Activated CD8-positive, alpha-beta memory T cell treated with anti-CD3 and anti-CD28 coated beads, Interleukin-2, amount 10 ng/mL, durations not matched to agents 7 days and 5 days (primary cell): ENCODE measurements around the gene ARHGAP35. TPM values are rescaled to one million over a fixed set of nuclear protein-coding genes. Genes with fewer than 3 reads are reported as not detected.

Experiments
- ATAC-seq: fragments of 150-1000 bp; cut with Tn5 transposase; one replicate; pipeline ENCODE4 v1.10.0; 2021; ENCODE audit warnings: moderate library complexity
- CTCF ChIA-PET: fragments of 350-600 bp; sonication (Branson Sonifier 250); formaldehyde crosslinking; loops from one replicate; lab custom pipeline; 2021; ENCODE audit warnings: antibody characterized with exemption; lab: Charles Lee
- DNase-seq: peaks from one replicate; pipeline ENCODE4 v3.0.0-alpha.2; 2020
- H3K27ac Mint-ChIP-seq: one replicate; pipeline ENCODE4 v1.8.0; 2021; ENCODE audit warnings: mild to moderate bottlenecking, mixed read lengths
- H3K27me3 Mint-ChIP-seq: one replicate; pipeline ENCODE4 v1.8.0; 2021; ENCODE audit warnings: mixed read lengths
- H3K36me3 Mint-ChIP-seq: one replicate; pipeline ENCODE4 v1.8.0; 2021; ENCODE audit warnings: mild to moderate bottlenecking, mixed read lengths
- H3K4me1 Mint-ChIP-seq: one replicate; pipeline ENCODE4 v1.8.0; 2021; ENCODE audit warnings: mixed read lengths
- H3K4me3 Mint-ChIP-seq: one replicate; pipeline ENCODE4 v1.8.0; 2021; ENCODE audit warnings: mild to moderate bottlenecking, moderate library complexity, mixed read lengths
- H3K9me3 Mint-ChIP-seq: one replicate; pipeline ENCODE4 v1.8.0; 2022; ENCODE audit warnings: low read depth, mixed read lengths
- total RNA-seq, 2 experiments: library from RNA; stranded (reverse); gene quantifications; one replicate each; pipeline ENCODE4 v1.2.3, GENCODE V29; 2021

Gene ARHGAP35
- total RNA-seq, 2 experiments from 2014 or later, result 31.7 to 35.0 TPM

- Mint-ChIP-seq H3K27me3 (no peaks in the 10 kb centered on the region), H3K4me3 (no peak overlapping the region), H3K27ac (no peak overlapping the region), H3K36me3 (peaks cover 3% of the 10 kb centered on the region), H3K9me3 (no peaks in the 10 kb centered on the region), H3K4me1 (peaks cover 28% of the 10 kb centered on the region)
- DNase-seq, result no peak
- CTCF ChIA-PET, result interaction anchor here (0.9 kb wide), 1 partner anchor 380 kb away, joined by 3 read pairs; no protein-coding TSS in a partner anchor
- no peak for ATAC-seq
Observed at GRCh38 chr19:46903458-46903857, 42.7 kb downstream of the ARHGAP35 start.

GRCh38 chr19:46904114-46905060, 43.6 kb downstream of the ARHGAP35 start:
- CTCF ChIA-PET, result interaction anchor here (0.9 to 1.7 kb wide), 2 partner anchors 14 to 379 kb away, joined by 3 to 5 read pairs; no protein-coding TSS in a partner anchor
- H3K4me1 Mint-ChIP-seq, result peaks cover 25% of the 10 kb centered on the region
- H3K4me3 Mint-ChIP-seq, result no peak overlapping the region
- no peaks in the 10 kb centered on the region for H3K9me3 Mint-ChIP-seq
- H3K27me3 Mint-ChIP-seq, result no peaks in the 10 kb centered on the region
- DNase-seq (no peak), ATAC-seq (no peak)
- H3K36me3 Mint-ChIP-seq, result peaks cover 3% of the 10 kb centered on the region
- H3K27ac Mint-ChIP-seq, result no peak overlapping the region

GRCh38 chr19:46906221-46906620, 45.4 kb downstream of the ARHGAP35 start:
- H3K27me3 Mint-ChIP-seq, result no peaks in the 10 kb centered on the region
- H3K27ac Mint-ChIP-seq, result no peak overlapping the region
- no peak for ATAC-seq
- no peak overlapping the region for H3K4me3 Mint-ChIP-seq
- CTCF ChIA-PET, result interaction anchor here (1.2 to 1.7 kb wide), 2 partner anchors 12 to 107 kb away, joined by 4 to 5 read pairs; no protein-coding TSS in a partner anchor
- DNase-seq, result no peak
- peaks cover 6% of the 10 kb centered on the region for H3K36me3 Mint-ChIP-seq
- H3K9me3 Mint-ChIP-seq, result no peaks in the 10 kb centered on the region
- peaks cover 22% of the 10 kb centered on the region for H3K4me1 Mint-ChIP-seq

GRCh38 chr19:46907880-46908279, 47.1 kb downstream of the ARHGAP35 start:
- no peaks in the 10 kb centered on the region for H3K27me3 Mint-ChIP-seq
- DNase-seq, result no peak
- no peak overlapping the region for H3K27ac Mint-ChIP-seq
- ATAC-seq, result no peak
- H3K4me3 Mint-ChIP-seq, result no peak overlapping the region
- H3K36me3 Mint-ChIP-seq, result peaks cover 6% of the 10 kb centered on the region
- H3K9me3 Mint-ChIP-seq, result no peaks in the 10 kb centered on the region
- peaks cover 14% of the 10 kb centered on the region for H3K4me1 Mint-ChIP-seq
- CTCF ChIA-PET, result interaction anchor here (1.1 to 1.4 kb wide), 3 partner anchors 67 to 106 kb away, joined by 3 to 4 read pairs (median 3); no protein-coding TSS in a partner anchor

- H3K27ac Mint-ChIP-seq, result no peak overlapping the region
- DNase-seq (no peak), ATAC-seq (no peak)
- H3K9me3 Mint-ChIP-seq, result no peaks in the 10 kb centered on the region
- peaks cover 8% of the 10 kb centered on the region for H3K36me3 Mint-ChIP-seq
- H3K4me1 Mint-ChIP-seq, result peaks cover 14% of the 10 kb centered on the region
- no peaks in the 10 kb centered on the region for H3K27me3 Mint-ChIP-seq
- no peak overlapping the region for H3K4me3 Mint-ChIP-seq
- CTCF ChIA-PET, result interaction anchor here (1.1 kb wide), 1 partner anchor 155 kb away, joined by 3 read pairs; no protein-coding TSS in a partner anchor
Observed at GRCh38 chr19:46909356-46909755, 48.6 kb downstream of the ARHGAP35 start.

Other genes with a start within 250 kb of the ARHGAP35 start
- 10 to 100 TPM in 1 of 2 experiments, 1 to 10 TPM in 1; 1.8 to 27.5 TPM for gene PTGIR, start 235.9 kb upstream of the ARHGAP35 start, total RNA-seq
- 10 to 100 TPM in 1 of 2 experiments, not detected in 1; 25.9 TPM for gene GNG8, start 224.8 kb upstream of the ARHGAP35 start, total RNA-seq
- 1 to 10 TPM in 1 of 2 experiments, under 1 TPM in 1; 0.12 to 1.2 TPM for gene DACT3, start 199.8 kb upstream of the ARHGAP35 start, total RNA-seq
- gene PRKD2, start 143.9 kb upstream of the ARHGAP35 start, total RNA-seq, result 100 to 1,000 TPM; 147 to 187 TPM
- 10 to 100 TPM; 16.3 to 17.7 TPM for gene FKRP, start 114.9 kb upstream of the ARHGAP35 start, total RNA-seq
- gene STRN4, start 114.5 kb upstream of the ARHGAP35 start, total RNA-seq, result 10 to 100 TPM; 93.0 to 95.8 TPM
- 100 to 1,000 TPM; 196 to 259 TPM for gene SLC1A5, start 72.4 kb upstream of the ARHGAP35 start, total RNA-seq
- gene AP2S1, start 10.2 kb upstream of the ARHGAP35 start, total RNA-seq, result 100 to 1,000 TPM; 134 to 139 TPM
- gene NPAS1, start 158.8 kb downstream of the ARHGAP35 start, total RNA-seq, result under 1 TPM; 0.41 to 0.68 TPM
- 10 to 100 TPM; 77.5 to 87.8 TPM for gene TMEM160, start 187.6 kb downstream of the ARHGAP35 start, total RNA-seq